Thoracic aorta (tissue), 2 donors: Measurements from ENCODE around the gene LINGO1. TPM values are rescaled to one million over a fixed set of nuclear protein-coding genes. Genes with fewer than 3 reads are reported as not detected.

Experiments used
- ATAC-seq: fragments of 150-250 bp; one replicate; pipeline ENCODE4 v1.8.0; 2017; ENCODE audit warnings: low read depth; ENCODE audit not compliant: insufficient number of reproducible peaks, low FRiP score
- DNase-seq: peaks from one replicate; pipeline ENCODE4 v3.0.0-alpha.2; 2020; ENCODE audit warnings: low spot score
- H3K27ac ChIP-seq, 2 donors: fragments of 200-600 bp; sonication (generic); 1 replicate in 1 of 2; 2 replicates in 1 of 2; pipeline ENCODE4 v1.5.1; 2016; ENCODE audit warnings: mild to moderate bottlenecking in 2 of 2, moderate library complexity in 2 of 2
- H3K27me3 ChIP-seq: fragments of 200-600 bp; sonication (generic); replicated peaks from 2 replicates; pipeline ENCODE4 v1.6.0; 2016; ENCODE audit warnings: mild to moderate bottlenecking; ENCODE audit not compliant: insufficient read depth
- H3K36me3 ChIP-seq: fragments of 200-600 bp; sonication (generic); one replicate; pipeline ENCODE4 v1.5.1; 2016
- H3K4me1 ChIP-seq, 2 donors: fragments of 200-600 bp; sonication (generic); 1 replicate in 1 of 2; 2 replicates in 1 of 2; pipeline versions ENCODE4 v1.5.1 to v1.6.0; 2016; ENCODE audit warnings: low read depth in 2 of 2, mild to moderate bottlenecking in 1 of 2; ENCODE audit not compliant: control insufficient read depth in 1 of 2
- H3K4me3 ChIP-seq: fragments of 200-600 bp; sonication (generic); 2 replicates; pipeline ENCODE4 v1.5.1; 2016; ENCODE audit warnings: mild to moderate bottlenecking
- H3K9me3 ChIP-seq: fragments of 200-600 bp; sonication (generic); 2 replicates; pipeline ENCODE4 v1.5.1; 2016
- total RNA-seq, 2 donors: library from RNA; depleted of rRNA; stranded (reverse); fragments of >200 nt; gene quantifications; one replicate each; pipeline versions ENCODE4 v1.1.0 to v1.2.3, GENCODE V29; 2016
- TF ChIP-seq, protein P1 (sequence below): fragments of 200-600 bp; sonication (generic); IDR thresholded peaks from one replicate; pipeline ENCODE4 v1.5.1; 2019; ENCODE audit warnings: antibody characterized with exemption

Gene LINGO1
- total RNA-seq, 2 donors from 2014 or later = 0.63 to 4.6 TPM

GRCh38 chr15:77622934-77623754 is 9.6 kb downstream of the LINGO1 start:
- ATAC-seq (no peak), DNase-seq (no peak)
- Histone ChIP-seq H3K27ac (no peak overlapping the region), H3K4me1 (no peaks in the 10 kb centered on the region), H3K4me3 (no peak overlapping the region), H3K9me3 (no peaks in the 10 kb centered on the region), H3K36me3 (no peaks in the 10 kb centered on the region), H3K27me3 (no peaks in the 10 kb centered on the region)
- TF ChIP-seq, protein P1, sequence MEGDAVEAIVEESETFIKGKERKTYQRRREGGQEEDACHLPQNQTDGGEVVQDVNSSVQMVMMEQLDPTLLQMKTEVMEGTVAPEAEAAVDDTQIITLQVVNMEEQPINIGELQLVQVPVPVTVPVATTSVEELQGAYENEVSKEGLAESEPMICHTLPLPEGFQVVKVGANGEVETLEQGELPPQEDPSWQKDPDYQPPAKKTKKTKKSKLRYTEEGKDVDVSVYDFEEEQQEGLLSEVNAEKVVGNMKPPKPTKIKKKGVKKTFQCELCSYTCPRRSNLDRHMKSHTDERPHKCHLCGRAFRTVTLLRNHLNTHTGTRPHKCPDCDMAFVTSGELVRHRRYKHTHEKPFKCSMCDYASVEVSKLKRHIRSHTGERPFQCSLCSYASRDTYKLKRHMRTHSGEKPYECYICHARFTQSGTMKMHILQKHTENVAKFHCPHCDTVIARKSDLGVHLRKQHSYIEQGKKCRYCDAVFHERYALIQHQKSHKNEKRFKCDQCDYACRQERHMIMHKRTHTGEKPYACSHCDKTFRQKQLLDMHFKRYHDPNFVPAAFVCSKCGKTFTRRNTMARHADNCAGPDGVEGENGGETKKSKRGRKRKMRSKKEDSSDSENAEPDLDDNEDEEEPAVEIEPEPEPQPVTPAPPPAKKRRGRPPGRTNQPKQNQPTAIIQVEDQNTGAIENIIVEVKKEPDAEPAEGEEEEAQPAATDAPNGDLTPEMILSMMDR = no peak

DNA sequence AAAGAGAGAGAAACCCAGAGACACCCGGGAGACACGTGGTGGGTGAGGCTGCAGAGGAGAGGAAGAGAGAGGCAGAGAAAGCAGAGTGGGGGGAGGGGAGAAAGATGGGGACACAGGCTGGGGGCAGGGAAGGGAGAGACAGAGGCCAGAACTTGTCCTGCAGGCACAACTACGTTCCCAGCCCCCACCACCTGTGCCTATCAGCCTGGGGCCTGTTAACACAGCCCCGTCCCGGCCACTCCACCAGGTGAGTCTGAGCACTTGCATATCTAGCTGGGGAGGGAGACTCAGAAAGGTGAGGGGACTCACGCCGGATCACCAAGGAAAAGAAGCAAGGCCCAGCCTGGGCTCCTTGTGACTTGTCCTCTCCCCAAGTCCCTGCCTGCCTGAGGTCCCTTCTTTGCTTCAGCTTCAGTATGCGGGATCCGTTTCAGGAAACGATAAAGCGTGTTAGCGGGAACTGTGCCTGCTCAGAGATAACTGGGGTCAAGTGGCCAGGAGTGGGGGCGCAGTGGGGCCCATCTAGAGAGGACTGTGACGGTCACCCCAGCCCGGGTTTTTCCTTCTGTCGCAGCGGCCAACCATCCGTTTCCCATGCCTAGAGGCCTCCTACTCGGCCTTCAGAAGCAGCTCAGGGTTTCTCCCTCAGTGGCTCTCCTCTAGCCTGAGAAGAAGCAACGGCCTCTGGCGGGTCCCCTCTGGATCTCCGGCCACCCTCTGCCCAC is 10.3 kb downstream of the LINGO1 start:
- DNase-seq = no peak
- Histone ChIP-seq H3K4me3 (no peak overlapping the region), H3K4me1 (no peaks in the 10 kb centered on the region), H3K27me3 (no peaks in the 10 kb centered on the region), H3K27ac (no peak overlapping the region), H3K36me3 (no peaks in the 10 kb centered on the region), H3K9me3 (no peaks in the 10 kb centered on the region)
- TF ChIP-seq, protein P1 = no peak
- ATAC-seq = no peak

DNA sequence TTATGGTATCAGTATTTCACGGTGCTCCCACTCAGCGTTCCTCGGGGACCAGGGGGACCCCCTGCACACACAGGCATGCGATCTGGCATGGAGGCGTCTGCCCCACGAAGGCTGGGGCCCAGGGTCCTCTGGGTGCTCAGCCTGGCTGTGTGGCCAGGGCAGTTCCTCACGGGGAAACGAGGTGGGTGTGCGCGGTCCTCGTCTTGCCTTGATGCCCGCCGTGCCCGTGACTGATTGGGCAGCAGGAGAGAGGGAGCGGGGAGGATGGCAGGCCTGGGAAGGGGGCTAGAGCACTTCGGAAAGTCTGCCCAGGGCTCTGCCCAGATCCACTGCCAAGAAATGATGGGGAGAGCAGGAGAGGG is 10.9 kb downstream of the LINGO1 start:
- H3K27me3 ChIP-seq = no peaks in the 10 kb centered on the region
- TF ChIP-seq, protein P1 = no peak
- no peaks in the 10 kb centered on the region for H3K36me3 ChIP-seq
- DNase-seq (no peak), ATAC-seq (no peak)
- H3K9me3 ChIP-seq = no peaks in the 10 kb centered on the region
- no peaks in the 10 kb centered on the region for H3K4me1 ChIP-seq
- H3K4me3 ChIP-seq = no peak overlapping the region
- H3K27ac ChIP-seq = no peak overlapping the region

DNA sequence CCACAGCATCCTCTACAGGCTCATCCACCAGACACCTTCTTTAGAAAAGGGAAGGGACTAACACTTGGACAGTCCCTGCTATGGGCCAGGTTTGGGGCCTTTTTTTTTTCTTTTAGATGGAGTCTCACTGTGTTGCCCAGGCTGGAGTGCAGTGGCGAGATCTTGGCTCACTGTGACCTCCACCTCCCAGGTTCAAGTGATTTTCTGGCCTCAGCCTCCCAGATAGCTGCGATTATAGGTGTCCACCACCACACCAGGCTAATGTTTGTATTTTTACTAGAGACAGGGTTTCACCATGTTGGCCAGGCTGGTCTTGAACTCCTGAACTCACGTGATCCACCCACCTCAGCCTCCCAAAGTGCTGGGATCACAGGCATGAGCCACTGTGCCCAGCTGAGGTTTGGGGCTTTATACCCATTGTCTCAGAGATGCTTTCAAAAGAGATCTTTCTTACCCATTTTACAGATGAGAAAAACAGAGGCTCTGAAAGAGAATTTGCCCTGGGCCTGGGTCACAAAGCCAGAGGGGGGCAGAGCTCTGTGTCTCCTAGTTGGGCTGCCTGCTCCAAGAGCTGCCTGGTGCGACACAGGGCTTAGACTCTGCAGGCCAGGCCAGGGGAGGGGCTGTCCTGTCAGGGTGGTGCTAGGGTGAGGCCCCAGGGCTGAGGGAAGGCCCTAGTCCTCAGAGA is 11.6 kb downstream of the LINGO1 start:
- Histone ChIP-seq H3K4me3 (no peak overlapping the region), H3K4me1 (no peaks in the 10 kb centered on the region), H3K27me3 (no peaks in the 10 kb centered on the region), H3K36me3 (no peaks in the 10 kb centered on the region), H3K9me3 (no peaks in the 10 kb centered on the region), H3K27ac (no peak overlapping the region)
- DNase-seq (no peak), ATAC-seq (no peak)
- TF ChIP-seq, protein P1 = no peak

DNA sequence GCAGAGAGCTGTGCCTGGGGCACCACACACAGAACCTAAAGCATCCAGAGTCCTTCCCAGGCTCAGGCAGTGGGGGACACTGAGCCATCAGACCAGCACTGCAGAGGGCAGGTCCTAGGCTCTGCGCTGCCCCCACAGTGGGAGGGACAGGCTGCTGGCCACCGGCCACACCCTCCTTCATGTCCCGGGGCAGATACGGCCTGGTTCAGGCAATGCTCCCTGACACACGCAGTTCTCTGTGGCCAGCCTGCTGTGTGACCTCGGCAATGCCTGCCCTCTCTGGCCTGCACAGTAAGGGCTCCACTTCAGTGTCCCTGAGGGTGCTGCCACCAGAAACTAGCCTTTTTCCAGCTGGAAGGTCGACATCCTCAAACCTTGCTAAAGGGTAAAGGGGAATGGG is 12.4 kb downstream of the LINGO1 start:
- Histone ChIP-seq H3K36me3 (no peaks in the 10 kb centered on the region), H3K27ac (no peak overlapping the region), H3K4me3 (no peak overlapping the region), H3K27me3 (no peaks in the 10 kb centered on the region), H3K4me1 (no peaks in the 10 kb centered on the region), H3K9me3 (no peaks in the 10 kb centered on the region)
- TF ChIP-seq, protein P1 = no peak
- no peak for ATAC-seq
- DNase-seq = no peak
